Endothelial cell of umbilical vein (primary cell): Measurements from ENCODE around the gene EPN2. TPM values are rescaled to one million over a fixed set of nuclear protein-coding genes. Genes with fewer than 3 reads are reported as not detected.

Source experiments
- BruUV-seq: library from RNA; stranded (reverse); fragments of 400-500 nt; replicated peaks from 2 replicates; lab custom pipeline; 2021; lab: Mats Ljungman, UMichigan
- CTCF ChIA-PET: fragments of 300-600, 350-600 bp; sonication (Branson Sonifier 250); formaldehyde crosslinking; loops from one replicate; lab custom pipeline; 2021; ENCODE audit warnings: antibody characterized with exemption, inconsistent platforms; lab: Charles Lee
- POLR2A ChIA-PET: fragments of 300-600, 350-600 bp; sonication (Branson Sonifier 250); formaldehyde crosslinking; loops from one replicate; lab custom pipeline; 2021; ENCODE audit warnings: antibody characterized with exemption, inconsistent platforms; lab: Charles Lee
- DNase-seq: peaks from one replicate; pipeline ENCODE4 v3.0.0-alpha.2; 2011; ENCODE audit warnings: low read depth, low spot score
- FAIRE-seq: peaks from 2 replicates; lab custom pipeline; 2011; peaks lifted over from hg19 to GRCh38; lab: Jason Lieb, UNC
- H2AFZ ChIP-seq: 2 replicates; pipeline ENCODE4 v1.6.0; 2012; ENCODE audit warnings: low read depth, low read length, control low read depth, inconsistent platforms
- H3K27ac ChIP-seq: 2 replicates; pipeline ENCODE4 v1.5.1; 2011; ENCODE audit warnings: low read depth, mild to moderate bottlenecking, control low read depth, low read length, moderate library complexity; ENCODE audit not compliant: insufficient read depth
- H3K27me3 ChIP-seq, 2 experiments: 2 replicates each; pipeline versions ENCODE4 v1.6.0 to v1.6.1; 2011; ENCODE audit warnings: low read length in 2 of 2, mixed read lengths in 1 of 2; ENCODE audit not compliant: control insufficient read depth in 2 of 2, insufficient read depth in 2 of 2
- H3K36me3 ChIP-seq, 2 experiments: 2 replicates in 1 of 2; 3 replicates in 1 of 2; pipeline ENCODE4 v1.5.1; 2011; ENCODE audit warnings: low read length in 2 of 2, mild to moderate bottlenecking in 1 of 2, moderate library complexity in 1 of 2; ENCODE audit not compliant: control insufficient read depth in 2 of 2, insufficient read depth in 2 of 2; ENCODE audit errors: extremely low read depth in 1 of 2
- H3K4me1 ChIP-seq: 3 replicates; pipeline ENCODE4 v1.5.1; 2011; ENCODE audit warnings: mild to moderate bottlenecking, low read length; ENCODE audit not compliant: control insufficient read depth, insufficient read depth; ENCODE audit errors: extremely low read depth
- H3K4me2 ChIP-seq: 2 replicates; pipeline ENCODE4 v1.6.1; 2011; ENCODE audit warnings: low read length, control low read depth, mixed read lengths; ENCODE audit not compliant: insufficient read depth
- H3K4me3 ChIP-seq, 3 experiments: fragments of 200-600 bp in 1 of 3; sonication (generic), shearing (Covaris generic) in 1 of 3; replicated peaks in 1 of 3; 2 replicates each; pipeline ENCODE4 v1.5.1; 2011 to 2016; ENCODE audit warnings: control low read depth in 3 of 3, low read length in 3 of 3, mild to moderate bottlenecking in 2 of 3, inconsistent platforms in 1 of 3, low read depth in 1 of 3, moderate library complexity in 1 of 3; ENCODE audit not compliant: insufficient read depth in 1 of 3
- H3K79me2 ChIP-seq: 2 replicates; pipeline ENCODE4 v1.6.0; 2012; ENCODE audit warnings: low read length, inconsistent platforms; ENCODE audit not compliant: control insufficient read depth, insufficient read depth
- H3K9ac ChIP-seq: replicated peaks from 2 replicates; pipeline ENCODE3; 2011; ENCODE audit warnings: low read length, control low read depth; ENCODE audit not compliant: insufficient read depth; ENCODE audit errors: extremely low read depth
- H3K9me1 ChIP-seq: replicated peaks from 3 replicates; pipeline ENCODE4 v1.6.0; 2011; ENCODE audit warnings: mild to moderate bottlenecking, low read length; ENCODE audit not compliant: control insufficient read depth, insufficient read depth; ENCODE audit errors: extremely low read depth
- H3K9me3 ChIP-seq: replicated peaks from 2 replicates; pipeline ENCODE4 v1.5.1; 2012; ENCODE audit warnings: low read length, inconsistent platforms; ENCODE audit not compliant: control insufficient read depth, insufficient read depth
- H4K20me1 ChIP-seq: replicated peaks from 2 replicates; pipeline ENCODE3; 2011; ENCODE audit warnings: mild to moderate bottlenecking, low read length; ENCODE audit not compliant: control insufficient read depth, insufficient read depth; ENCODE audit errors: extremely low read depth
- EZH2 ChIP-seq: IDR thresholded peaks from 2 replicates; pipeline ENCODE4 v1.6.1; 2012; ENCODE audit warnings: borderline replicate concordance, low read depth, mild to moderate bottlenecking, moderate library complexity, low read length, inconsistent platforms; ENCODE audit not compliant: severe bottlenecking
- FOS ChIP-seq: IDR thresholded peaks from 2 replicates; pipeline ENCODE4 v1.6.1; 2011; ENCODE audit warnings: mild to moderate bottlenecking, low read length, moderate library complexity, borderline replicate concordance; ENCODE audit not compliant: insufficient read depth
- GATA2 ChIP-seq: IDR thresholded peaks from 2 replicates; pipeline ENCODE4 v1.7.0; 2011; ENCODE audit warnings: low read depth, mild to moderate bottlenecking, moderate library complexity, mixed read lengths, low read length; ENCODE audit not compliant: insufficient read length, insufficient read depth
- JUN ChIP-seq: IDR thresholded peaks from 2 replicates; pipeline ENCODE4 v1.6.1; 2011; ENCODE audit warnings: borderline replicate concordance, low read depth; ENCODE audit not compliant: insufficient read length, insufficient read depth
- MAX ChIP-seq: IDR thresholded peaks from 2 replicates; pipeline ENCODE4 v1.6.1; 2011; ENCODE audit not compliant: insufficient read depth, insufficient read length
- MYC ChIP-seq: IDR thresholded peaks from one replicate; pipeline ENCODE4 v1.6.1; 2011; ENCODE audit warnings: mild to moderate bottlenecking, low read depth, low read length
- POLR2A ChIP-seq: IDR thresholded peaks from 2 replicates; pipeline ENCODE4 v1.6.1; 2012; ENCODE audit warnings: low read depth, mild to moderate bottlenecking, control low read depth, low read length
- POLR2AphosphoS5 ChIP-seq: IDR thresholded peaks from 2 replicates; pipeline ENCODE4 v1.6.1; 2012; ENCODE audit warnings: low read depth, mild to moderate bottlenecking, control low read depth, low read length, moderate library complexity; ENCODE audit not compliant: insufficient read depth
- dilution Hi-C: fragments of 300-500 bp; cut with MboI; formaldehyde crosslinking; loops from one replicate; pipeline ENCODE4 v1.15.0; 2019; ENCODE audit warnings: low sequenced_read_pairs; ENCODE audit not compliant: extremely low pct_ligation_motif_present
- intact Hi-C: fragments of 100-400 bp; cut with micrococcal nuclease; formaldehyde crosslinking; loops from one replicate; pipeline ENCODE4 v1.10.0; 2022
- polyA plus RNA-seq, 4 experiments: library from polyadenylated mRNA; depleted of rRNA in 3 of 4; stranded (reverse) in 3 of 4; unstranded in 1 of 4; fragments of >200 nt; gene quantifications; 2 replicates each; pipeline versions ENCODE4 v1.2.1 to v1.2.3, GENCODE V29; 2011 to 2012; ENCODE audit warnings: missing spikeins in 1 of 4
- total RNA-seq: library from RNA; stranded (reverse); gene quantifications from 2 replicates; pipeline ENCODE4 v1.2.3, GENCODE V29; 2021
- TF ChIP-seq, protein P1 (sequence below), 2 donors: IDR thresholded peaks; 1 replicate in 1 of 2; 2 replicates in 1 of 2; pipeline ENCODE4 v1.5.1; 2011; ENCODE audit warnings: low read length in 2 of 2, mild to moderate bottlenecking in 2 of 2, moderate library complexity in 2 of 2, control low read depth in 1 of 2, inconsistent platforms in 1 of 2, low read depth in 1 of 2; ENCODE audit not compliant: insufficient read depth in 1 of 2; ENCODE audit errors: extremely low read depth in 1 of 2

EPN2 gene
- total and polyA plus RNA-seq, 2 donors (not counting 3 experiments of a cell fraction or from before 2014, with no cell fraction given), result 40.3 to 70.5 TPM

GRCh38 chr17:19333736-19334290 lies 96.6 kb downstream of the EPN2 start:
- no peak overlapping the region for H3K4me3 ChIP-seq
- H3K27me3 ChIP-seq, result no peaks in the 10 kb centered on the region
- H3K27ac ChIP-seq, result no peak overlapping the region
- H3K4me2 ChIP-seq, result no peak overlapping the region
- H3K9me3 ChIP-seq, result no peaks in the 10 kb centered on the region
- peaks cover 0 to 10% of the 10 kb centered on the region in 2 experiments for H3K36me3 ChIP-seq
- no peak overlapping the region for H3K9ac ChIP-seq
- no peaks in the 10 kb centered on the region for H3K9me1 ChIP-seq
- no peaks in the 10 kb centered on the region for H3K4me1 ChIP-seq
- POLR2A ChIA-PET, result no interaction called here
- dilution Hi-C loops, result no loop called here
- TF ChIP-seq MAX (no peak), GATA2 (no peak), EZH2 (no peak), MYC (no peak), POLR2A (no peak), POLR2AphosphoS5 (no peak), JUN (no peak), FOS (no peak)
- TF ChIP-seq, protein P1, sequence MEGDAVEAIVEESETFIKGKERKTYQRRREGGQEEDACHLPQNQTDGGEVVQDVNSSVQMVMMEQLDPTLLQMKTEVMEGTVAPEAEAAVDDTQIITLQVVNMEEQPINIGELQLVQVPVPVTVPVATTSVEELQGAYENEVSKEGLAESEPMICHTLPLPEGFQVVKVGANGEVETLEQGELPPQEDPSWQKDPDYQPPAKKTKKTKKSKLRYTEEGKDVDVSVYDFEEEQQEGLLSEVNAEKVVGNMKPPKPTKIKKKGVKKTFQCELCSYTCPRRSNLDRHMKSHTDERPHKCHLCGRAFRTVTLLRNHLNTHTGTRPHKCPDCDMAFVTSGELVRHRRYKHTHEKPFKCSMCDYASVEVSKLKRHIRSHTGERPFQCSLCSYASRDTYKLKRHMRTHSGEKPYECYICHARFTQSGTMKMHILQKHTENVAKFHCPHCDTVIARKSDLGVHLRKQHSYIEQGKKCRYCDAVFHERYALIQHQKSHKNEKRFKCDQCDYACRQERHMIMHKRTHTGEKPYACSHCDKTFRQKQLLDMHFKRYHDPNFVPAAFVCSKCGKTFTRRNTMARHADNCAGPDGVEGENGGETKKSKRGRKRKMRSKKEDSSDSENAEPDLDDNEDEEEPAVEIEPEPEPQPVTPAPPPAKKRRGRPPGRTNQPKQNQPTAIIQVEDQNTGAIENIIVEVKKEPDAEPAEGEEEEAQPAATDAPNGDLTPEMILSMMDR (IDR thresholded peaks at IDR 0.05; ENCODE audit: extremely low read depth in 1 of 2, insufficient read depth in 1 of 2, low read depth in 1 of 2, low read length in 2 of 2), result no peak
- intact Hi-C loops, result no loop called here
- no peak overlapping the region for H2AFZ ChIP-seq
- DNase-seq (no peak), FAIRE-seq (no peak)
- BruUV-seq, result no TSS peak
- no peaks in the 10 kb centered on the region for H4K20me1 ChIP-seq
- no peaks in the 10 kb centered on the region for H3K79me2 ChIP-seq
- CTCF ChIA-PET, result interaction anchor here (1.0 kb wide), 1 partner anchor 10 kb away, joined by 3 read pairs; no protein-coding TSS in a partner anchor
